HG03108 (cell line): ENCODE results near the gene ARID3B.
"Not testable (repeated sequence)": the region's sequence is repeated elsewhere in the genome, so short reads cannot be mapped to it uniquely, and the experiment has no call there.

Source experiments
- ATAC-seq: cut with Tn5 transposase; IDR thresholded peaks from one replicate; pipeline ENCODE4 v1.9.1; 2021; ENCODE audit warnings: moderate library complexity; ENCODE audit not compliant: unreplicated experiment

Gene ARID3B

GRCh38 chr15:74531144-74531811, 9.7 kb upstream of the ARID3B start:
- no peak for ATAC-seq

GRCh38 chr15:74535388-74536084, 5.5 kb upstream of the ARID3B start:
- ATAC-seq: no peak

GRCh38 chr15:74537736-74538135, 3.3 kb upstream of the ARID3B start:
- no peak for ATAC-seq

GRCh38 chr15:74539521-74539920, 1.5 kb upstream of the ARID3B start:
- not testable (repeated sequence) for ATAC-seq

GRCh38 chr15:74540161-74540760, 759 bp upstream of the ARID3B start:
- no peak for ATAC-seq

GRCh38 chr15:74541494-74542165, 610 bp downstream of the ARID3B start:
- ATAC-seq: peak; percentile 39

- no peak for ATAC-seq
Observed at GRCh38 chr15:74542166-74543042, 1.4 kb downstream of the ARID3B start.

GRCh38 chr15:74543043-74543422, 2.0 kb downstream of the ARID3B start:
- no peak for ATAC-seq

- no peak for ATAC-seq
Observed at GRCh38 chr15:74543583-74543982, 2.6 kb downstream of the ARID3B start.

GRCh38 chr15:74545086-74545485, 4.1 kb downstream of the ARID3B start:
- no peak for ATAC-seq

GRCh38 chr15:74545776-74546656, 5.0 kb downstream of the ARID3B start:
- ATAC-seq: peak; percentile 50

- ATAC-seq: no peak
Observed at GRCh38 chr15:74547616-74548015, 6.6 kb downstream of the ARID3B start.

GRCh38 chr15:74548241-74548640, 7.2 kb downstream of the ARID3B start:
- no peak for ATAC-seq

GRCh38 chr15:74549816-74550215, 8.8 kb downstream of the ARID3B start:
- no peak for ATAC-seq

- no peak for ATAC-seq
Observed at GRCh38 chr15:74551714-74552113, 10.7 kb downstream of the ARID3B start.

GRCh38 chr15:74552773-74553441, 11.9 kb downstream of the ARID3B start:
- no peak for ATAC-seq

GRCh38 chr15:74555192-74555591, 14.2 kb downstream of the ARID3B start:
- ATAC-seq: no peak

GRCh38 chr15:74558706-74559105, 17.7 kb downstream of the ARID3B start:
- no peak for ATAC-seq

GRCh38 chr15:74563442-74563841, 22.4 kb downstream of the ARID3B start:
- ATAC-seq: no peak
